ENCODE measurements around the gene MYO15B. TPM values are rescaled to one million over a fixed set of nuclear protein-coding genes. Genes with fewer than 3 reads are reported as not detected.

Gene MYO15B
- total and polyA plus RNA-seq, 2 of the 13 experiments (the other 11 are each of a cell fraction or from before 2014, with no cell fraction given): 2.8 to 8.1 TPM

DNA sequence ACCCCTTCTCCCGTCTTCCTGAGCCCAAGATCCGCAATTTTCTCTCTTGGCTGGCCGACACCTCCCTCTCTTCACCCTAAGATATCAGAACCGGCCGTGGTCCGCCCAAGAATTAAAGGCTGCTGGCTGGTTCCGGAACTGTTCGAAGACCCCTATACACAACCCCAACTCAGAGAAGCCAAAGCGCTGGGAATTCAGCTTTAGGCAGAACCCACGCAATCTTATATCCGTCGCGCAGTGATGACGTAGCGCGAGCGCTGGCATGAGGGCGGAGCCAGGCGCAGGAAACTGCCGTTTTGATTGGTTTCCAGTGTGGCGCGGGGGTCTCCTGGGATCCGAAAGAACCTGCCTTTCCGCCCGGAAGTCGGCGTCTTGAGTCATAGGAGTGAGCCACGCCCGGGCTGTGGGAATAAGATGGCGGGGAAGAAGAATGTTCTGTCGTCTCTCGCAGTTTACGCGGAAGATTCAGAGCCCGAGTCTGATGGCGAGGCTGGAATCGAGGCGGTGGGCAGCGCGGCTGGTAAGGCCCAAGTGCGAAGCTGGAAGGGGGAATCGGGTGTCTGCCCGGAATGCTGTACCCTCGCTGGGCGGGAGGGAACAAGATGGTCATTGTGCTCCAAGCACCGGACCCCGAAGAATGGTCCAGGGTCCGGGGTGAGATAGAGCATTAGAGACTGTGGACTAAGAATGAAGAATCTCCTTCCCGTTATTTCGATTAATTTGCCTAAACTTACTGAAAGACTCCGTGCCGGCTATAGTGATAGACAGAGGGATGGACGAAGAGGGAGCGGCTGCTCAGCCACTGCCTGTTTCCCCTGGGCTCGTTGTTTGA lies 79.6 kb downstream of the MYO15B start, which contains the start of the genes RECQL5 and SAP30BP (continued):
- TF ChIP-seq, protein P1, sequence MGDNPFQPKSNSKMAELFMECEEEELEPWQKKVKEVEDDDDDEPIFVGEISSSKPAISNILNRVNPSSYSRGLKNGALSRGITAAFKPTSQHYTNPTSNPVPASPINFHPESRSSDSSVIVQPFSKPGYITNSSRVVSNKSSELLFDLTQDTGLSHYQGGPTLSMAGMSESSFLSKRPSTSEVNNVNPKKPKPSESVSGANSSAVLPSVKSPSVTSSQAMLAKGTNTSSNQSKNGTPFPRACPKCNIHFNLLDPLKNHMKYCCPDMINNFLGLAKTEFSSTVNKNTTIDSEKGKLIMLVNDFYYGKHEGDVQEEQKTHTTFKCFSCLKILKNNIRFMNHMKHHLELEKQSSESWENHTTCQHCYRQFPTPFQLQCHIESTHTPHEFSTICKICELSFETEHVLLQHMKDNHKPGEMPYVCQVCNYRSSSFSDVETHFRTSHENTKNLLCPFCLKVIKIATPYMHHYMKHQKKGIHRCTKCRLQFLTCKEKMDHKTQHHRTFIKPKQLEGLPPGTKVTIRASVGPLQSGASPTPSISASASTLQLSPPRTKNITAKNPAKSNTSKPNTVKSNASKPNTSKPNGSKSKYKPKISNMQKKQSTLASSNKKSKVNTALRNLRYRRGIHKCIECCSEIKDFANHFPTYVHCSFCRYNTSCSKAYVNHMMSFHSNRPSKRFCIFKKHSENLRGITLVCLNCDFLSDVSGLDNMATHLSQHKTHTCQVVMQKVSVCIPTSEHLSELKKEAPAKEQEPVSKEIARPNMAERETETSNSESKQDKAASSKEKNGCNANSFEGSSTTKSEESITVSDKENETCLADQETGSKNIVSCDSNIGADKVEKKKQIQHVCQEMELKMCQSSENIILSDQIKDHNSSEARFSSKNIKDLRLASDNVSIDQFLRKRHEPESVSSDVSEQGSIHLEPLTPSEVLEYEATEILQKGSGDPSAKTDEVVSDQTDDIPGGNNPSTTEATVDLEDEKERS (CRISPR knock-in tag; IDR thresholded peaks at IDR 0.05): peak; percentile 19; the same call in 1 of the 2 replicates
- TF ChIP-seq, protein P2, sequence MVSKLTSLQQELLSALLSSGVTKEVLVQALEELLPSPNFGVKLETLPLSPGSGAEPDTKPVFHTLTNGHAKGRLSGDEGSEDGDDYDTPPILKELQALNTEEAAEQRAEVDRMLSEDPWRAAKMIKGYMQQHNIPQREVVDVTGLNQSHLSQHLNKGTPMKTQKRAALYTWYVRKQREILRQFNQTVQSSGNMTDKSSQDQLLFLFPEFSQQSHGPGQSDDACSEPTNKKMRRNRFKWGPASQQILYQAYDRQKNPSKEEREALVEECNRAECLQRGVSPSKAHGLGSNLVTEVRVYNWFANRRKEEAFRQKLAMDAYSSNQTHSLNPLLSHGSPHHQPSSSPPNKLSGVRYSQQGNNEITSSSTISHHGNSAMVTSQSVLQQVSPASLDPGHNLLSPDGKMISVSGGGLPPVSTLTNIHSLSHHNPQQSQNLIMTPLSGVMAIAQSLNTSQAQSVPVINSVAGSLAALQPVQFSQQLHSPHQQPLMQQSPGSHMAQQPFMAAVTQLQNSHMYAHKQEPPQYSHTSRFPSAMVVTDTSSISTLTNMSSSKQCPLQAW (CRISPR knock-in tag; IDR thresholded peaks at IDR 0.05): peak; percentile 89
- TF ChIP-seq TP53 (CRISPR knock-in tag; conservative IDR thresholded peaks at IDR 0.05) (0 out of 2 replicates have a peak, but pooled peaks have one; percentile 18), MED8 (CRISPR knock-in tag; IDR thresholded peaks at IDR 0.05; ENCODE audit: insufficient replicate concordance) (no peak), ZNF180 (CRISPR knock-in tag; IDR thresholded peaks at IDR 0.05; ENCODE audit: borderline replicate concordance, low read depth) (no peak), NRL (CRISPR knock-in tag; IDR thresholded peaks at IDR 0.05; ENCODE audit: borderline replicate concordance) (peak; percentile 76; the same call in 1 of the 2 replicates), ZSCAN31 (CRISPR knock-in tag; IDR thresholded peaks at IDR 0.05; ENCODE audit: low read depth) (no peak), TEAD2 (CRISPR knock-in tag; IDR thresholded peaks at IDR 0.05) (no peak), RARG (CRISPR knock-in tag; IDR thresholded peaks at IDR 0.05; ENCODE audit: low read depth) (no peak), ARNT (IDR thresholded peaks at IDR 0.05) (no peak), HMG20B (CRISPR knock-in tag; conservative IDR thresholded peaks at IDR 0.05) (no peak), HOXD1 (CRISPR knock-in tag; IDR thresholded peaks at IDR 0.05) (peak; percentile 63; the same call in 1 of the 2 replicates), KDM6A (CRISPR knock-in tag; IDR thresholded peaks at IDR 0.05; ENCODE audit: low read depth) (no peak), CENPX (CRISPR knock-in tag; IDR thresholded peaks at IDR 0.05) (no peak), NFIB (CRISPR knock-in tag; IDR thresholded peaks at IDR 0.05; ENCODE audit: borderline replicate concordance) (no peak)
- TF ChIP-seq, protein P3, sequence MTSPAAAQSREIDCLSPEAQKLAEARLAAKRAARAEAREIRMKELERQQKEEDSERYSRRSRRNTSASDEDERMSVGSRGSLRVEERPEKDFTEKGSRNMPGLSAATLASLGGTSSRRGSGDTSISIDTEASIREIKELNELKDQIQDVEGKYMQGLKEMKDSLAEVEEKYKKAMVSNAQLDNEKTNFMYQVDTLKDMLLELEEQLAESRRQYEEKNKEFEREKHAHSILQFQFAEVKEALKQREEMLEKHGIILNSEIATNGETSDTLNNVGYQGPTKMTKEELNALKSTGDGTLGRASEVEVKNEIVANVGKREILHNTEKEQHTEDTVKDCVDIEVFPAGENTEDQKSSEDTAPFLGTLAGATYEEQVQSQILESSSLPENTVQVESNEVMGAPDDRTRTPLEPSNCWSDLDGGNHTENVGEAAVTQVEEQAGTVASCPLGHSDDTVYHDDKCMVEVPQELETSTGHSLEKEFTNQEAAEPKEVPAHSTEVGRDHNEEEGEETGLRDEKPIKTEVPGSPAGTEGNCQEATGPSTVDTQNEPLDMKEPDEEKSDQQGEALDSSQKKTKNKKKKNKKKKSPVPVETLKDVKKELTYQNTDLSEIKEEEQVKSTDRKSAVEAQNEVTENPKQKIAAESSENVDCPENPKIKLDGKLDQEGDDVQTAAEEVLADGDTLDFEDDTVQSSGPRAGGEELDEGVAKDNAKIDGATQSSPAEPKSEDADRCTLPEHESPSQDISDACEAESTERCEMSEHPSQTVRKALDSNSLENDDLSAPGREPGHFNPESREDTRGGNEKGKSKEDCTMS (CRISPR knock-in tag; conservative IDR thresholded peaks at IDR 0.05): no peak
- TF ChIP-seq, protein P4, sequence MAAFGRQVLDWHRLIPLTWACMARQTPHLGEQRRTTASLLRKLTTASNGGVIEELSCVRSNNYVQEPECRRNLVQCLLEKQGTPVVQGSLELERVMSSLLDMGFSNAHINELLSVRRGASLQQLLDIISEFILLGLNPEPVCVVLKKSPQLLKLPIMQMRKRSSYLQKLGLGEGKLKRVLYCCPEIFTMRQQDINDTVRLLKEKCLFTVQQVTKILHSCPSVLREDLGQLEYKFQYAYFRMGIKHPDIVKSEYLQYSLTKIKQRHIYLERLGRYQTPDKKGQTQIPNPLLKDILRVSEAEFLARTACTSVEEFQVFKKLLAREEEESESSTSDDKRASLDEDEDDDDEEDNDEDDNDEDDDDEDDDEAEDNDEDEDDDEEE (CRISPR knock-in tag; IDR thresholded peaks at IDR 0.05): peak; percentile 64; the same call in 1 of the 2 replicates
- TF ChIP-seq, protein P5, sequence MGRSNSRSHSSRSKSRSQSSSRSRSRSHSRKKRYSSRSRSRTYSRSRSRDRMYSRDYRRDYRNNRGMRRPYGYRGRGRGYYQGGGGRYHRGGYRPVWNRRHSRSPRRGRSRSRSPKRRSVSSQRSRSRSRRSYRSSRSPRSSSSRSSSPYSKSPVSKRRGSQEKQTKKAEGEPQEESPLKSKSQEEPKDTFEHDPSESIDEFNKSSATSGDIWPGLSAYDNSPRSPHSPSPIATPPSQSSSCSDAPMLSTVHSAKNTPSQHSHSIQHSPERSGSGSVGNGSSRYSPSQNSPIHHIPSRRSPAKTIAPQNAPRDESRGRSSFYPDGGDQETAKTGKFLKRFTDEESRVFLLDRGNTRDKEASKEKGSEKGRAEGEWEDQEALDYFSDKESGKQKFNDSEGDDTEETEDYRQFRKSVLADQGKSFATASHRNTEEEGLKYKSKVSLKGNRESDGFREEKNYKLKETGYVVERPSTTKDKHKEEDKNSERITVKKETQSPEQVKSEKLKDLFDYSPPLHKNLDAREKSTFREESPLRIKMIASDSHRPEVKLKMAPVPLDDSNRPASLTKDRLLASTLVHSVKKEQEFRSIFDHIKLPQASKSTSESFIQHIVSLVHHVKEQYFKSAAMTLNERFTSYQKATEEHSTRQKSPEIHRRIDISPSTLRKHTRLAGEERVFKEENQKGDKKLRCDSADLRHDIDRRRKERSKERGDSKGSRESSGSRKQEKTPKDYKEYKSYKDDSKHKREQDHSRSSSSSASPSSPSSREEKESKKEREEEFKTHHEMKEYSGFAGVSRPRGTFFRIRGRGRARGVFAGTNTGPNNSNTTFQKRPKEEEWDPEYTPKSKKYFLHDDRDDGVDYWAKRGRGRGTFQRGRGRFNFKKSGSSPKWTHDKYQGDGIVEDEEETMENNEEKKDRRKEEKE (IDR thresholded peaks at IDR 0.05): no peak

Data from HepG2 (cell line).